Chondrocyte (in vitro differentiated cells): Measurements from ENCODE around the gene DCDC2C. TPM values are rescaled to one million over a fixed set of nuclear protein-coding genes. Genes with fewer than 3 reads are reported as not detected.

Source experiments
- DNase-seq: peaks from one replicate; pipeline ENCODE4 v3.0.0; 2021; ENCODE audit warnings: mixed read lengths, low spot score
- H3K27ac Mint-ChIP-seq: one replicate; pipeline ENCODE4 v1.8.0; 2021; ENCODE audit warnings: mild to moderate bottlenecking, moderate library complexity, mixed read lengths; ENCODE audit not compliant: unreplicated experiment
- H3K27me3 Mint-ChIP-seq: 2 replicates; pipeline ENCODE4 v1.8.0; 2021; ENCODE audit warnings: low read depth, mixed read lengths
- H3K36me3 Mint-ChIP-seq: 2 replicates; pipeline ENCODE4 v1.8.0; 2021; ENCODE audit warnings: low read depth, mixed read lengths
- H3K4me1 Mint-ChIP-seq: 2 replicates; pipeline ENCODE4 v1.8.0; 2021; ENCODE audit warnings: low read depth, mild to moderate bottlenecking, mixed read lengths
- H3K4me3 Mint-ChIP-seq: one replicate; pipeline ENCODE4 v1.8.0; 2021; ENCODE audit warnings: mild to moderate bottlenecking, moderate library complexity, mixed read lengths; ENCODE audit not compliant: unreplicated experiment
- H3K9me3 Mint-ChIP-seq: 2 replicates; pipeline ENCODE4 v1.8.0; 2021; ENCODE audit warnings: low read depth, mixed read lengths
- CTCF ChIP-seq: fragments of 200-600 bp; sonication (generic); IDR thresholded peaks from 2 replicates; pipeline ENCODE4 v1.5.0; 2021; ENCODE audit warnings: antibody characterized with exemption, mild to moderate bottlenecking, moderate library complexity
- total RNA-seq: library from RNA; stranded (reverse); gene quantifications from 3 replicates; pipeline ENCODE4 v1.2.1, GENCODE V29; 2021

The DCDC2C gene
- total RNA-seq, 1 donor from 2014 or later, result not detected

- Mint-ChIP-seq H3K36me3 (no peaks in the 10 kb centered on the region), H3K9me3 (peaks cover 12% of the 10 kb centered on the region), H3K4me3 (no peak overlapping the region), H3K27me3 (peaks cover 36% of the 10 kb centered on the region), H3K4me1 (peaks cover 3% of the 10 kb centered on the region), H3K27ac (no peak overlapping the region)
- DNase-seq, result no peak
- no peak for TF ChIP-seq CTCF
Observed at GRCh38 chr2:3689998-3690748, 13.2 kb upstream of the DCDC2C start.

- peaks cover 5% of the 10 kb centered on the region for H3K4me1 Mint-ChIP-seq
- peaks cover 12% of the 10 kb centered on the region for H3K9me3 Mint-ChIP-seq
- peak; percentile 82 for TF ChIP-seq CTCF
- DNase-seq, result no peak
- H3K27ac Mint-ChIP-seq, result no peak overlapping the region
- peaks cover 31% of the 10 kb centered on the region for H3K27me3 Mint-ChIP-seq
- no peaks in the 10 kb centered on the region for H3K36me3 Mint-ChIP-seq
- H3K4me3 Mint-ChIP-seq, result no peak overlapping the region
Observed at GRCh38 chr2:3692375-3692774, 11.0 kb upstream of the DCDC2C start.

GRCh38 chr2:3696545-3696944 lies 6.8 kb upstream of the DCDC2C start:
- no peak for TF ChIP-seq CTCF
- no peak for DNase-seq
- H3K36me3 Mint-ChIP-seq, result no peaks in the 10 kb centered on the region
- H3K27ac Mint-ChIP-seq, result no peak overlapping the region
- no peak overlapping the region for H3K4me3 Mint-ChIP-seq
- peaks cover 5% of the 10 kb centered on the region for H3K4me1 Mint-ChIP-seq
- H3K27me3 Mint-ChIP-seq, result peaks cover 41% of the 10 kb centered on the region
- no peaks in the 10 kb centered on the region for H3K9me3 Mint-ChIP-seq

- no peaks in the 10 kb centered on the region for H3K9me3 Mint-ChIP-seq
- peaks cover 19% of the 10 kb centered on the region for H3K4me1 Mint-ChIP-seq
- H3K36me3 Mint-ChIP-seq, result peaks cover 4% of the 10 kb centered on the region
- H3K4me3 Mint-ChIP-seq, result no peak overlapping the region
- no peak overlapping the region for H3K27ac Mint-ChIP-seq
- TF ChIP-seq CTCF, result no peak
- H3K27me3 Mint-ChIP-seq, result peaks cover 42% of the 10 kb centered on the region
- DNase-seq, result no peak
Observed at GRCh38 chr2:3701071-3701470, 2.3 kb upstream of the DCDC2C start.

- Mint-ChIP-seq H3K4me3 (no peak overlapping the region), H3K4me1 (peaks cover 40% of the 10 kb centered on the region), H3K36me3 (peaks cover 4% of the 10 kb centered on the region), H3K27me3 (peaks cover 39% of the 10 kb centered on the region), H3K9me3 (no peaks in the 10 kb centered on the region), H3K27ac (no peak overlapping the region)
- no peak for TF ChIP-seq CTCF
- no peak for DNase-seq
Observed at GRCh38 chr2:3703757-3704355, 481 bp downstream of the DCDC2C start.
